SJCRH30 (cell line): ENCODE measurements around the gene PHYHIPL. TPM values are rescaled to one million over a fixed set of nuclear protein-coding genes. Genes with fewer than 3 reads are reported as not detected.
A peak's percentile ranks its signal among the peaks of the same experiment; 100 is the strongest.

Experiments
- DNase-seq, 2 experiments: peaks; one replicate each; pipeline ENCODE4 v3.0.0-alpha.2; 2015 to 2020
- H3K27ac ChIP-seq: fragments of 250-450 bp; sonication (Bioruptor Pico); 2 replicates; pipeline ENCODE4 v1.5.1; 2020; ENCODE audit warnings: mild to moderate bottlenecking, moderate library complexity
- H3K27me3 ChIP-seq: fragments of 250-450 bp; sonication (Bioruptor Pico); 2 replicates; pipeline ENCODE4 v1.5.1; 2020; ENCODE audit warnings: mild to moderate bottlenecking, moderate library complexity
- H3K36me3 ChIP-seq: fragments of 250-450 bp; sonication (Bioruptor Pico); 2 replicates; pipeline ENCODE4 v1.5.1; 2020; ENCODE audit warnings: mild to moderate bottlenecking, moderate library complexity
- H3K4me1 ChIP-seq: fragments of 250-450 bp; sonication (Bioruptor Pico); 2 replicates; pipeline ENCODE4 v1.5.1; 2020; ENCODE audit warnings: mild to moderate bottlenecking, moderate library complexity
- H3K4me3 ChIP-seq: fragments of 250-450 bp; sonication (Bioruptor Pico); 2 replicates; pipeline ENCODE4 v1.5.1; 2020; ENCODE audit warnings: mild to moderate bottlenecking, moderate library complexity
- H3K9me3 ChIP-seq: fragments of 250-450 bp; sonication (Bioruptor Pico); replicated peaks from 2 replicates; pipeline ENCODE4 v1.5.1; 2020; ENCODE audit warnings: mild to moderate bottlenecking, moderate library complexity
- total RNA-seq: library from RNA; depleted of rRNA; stranded (reverse); fragments of >200 nt; shearing (Covaris generic); gene quantifications from 2 replicates; pipeline ENCODE4 v1.2.3, GENCODE V29; 2014; rRNA removed

PHYHIPL gene
- total RNA-seq, 1 experiment from 2014 or later = 0.04 TPM

- Histone ChIP-seq H3K36me3 (no peaks in the 10 kb centered on the region), H3K9me3 (no peaks in the 10 kb centered on the region), H3K4me1 (no peaks in the 10 kb centered on the region), H3K4me3 (no peak overlapping the region), H3K27me3 (no peaks in the 10 kb centered on the region), H3K27ac (no peak overlapping the region)
- DNase-seq = no peak
Observed at GRCh38 chr10:59284118-59284975, 107.9 kb downstream of the PHYHIPL start.

DNA sequence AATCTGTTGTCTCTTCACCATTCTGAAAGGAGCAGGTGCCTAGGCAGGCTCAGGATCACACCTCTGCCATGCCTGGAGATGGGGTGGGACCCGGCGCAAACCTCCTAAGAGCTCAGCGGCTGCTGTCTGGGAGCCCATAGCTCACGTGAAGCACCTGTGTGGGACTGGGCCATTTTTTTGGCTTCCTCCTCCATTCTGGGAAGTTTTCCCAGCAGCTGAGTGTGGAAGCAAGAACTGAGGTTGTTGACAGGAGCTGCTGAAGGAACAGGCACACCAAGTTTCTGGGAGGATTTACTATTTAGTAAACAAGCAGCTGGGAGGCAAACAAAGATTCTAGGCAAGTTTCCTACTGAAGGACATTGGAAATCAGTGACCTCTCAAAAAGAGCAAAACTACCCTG is 108.6 kb downstream of the PHYHIPL start:
- Histone ChIP-seq H3K4me1 (no peaks in the 10 kb centered on the region), H3K36me3 (no peaks in the 10 kb centered on the region), H3K9me3 (no peaks in the 10 kb centered on the region), H3K27me3 (no peaks in the 10 kb centered on the region), H3K27ac (no peak overlapping the region), H3K4me3 (no peak overlapping the region)
- no peak for DNase-seq

- H3K27ac ChIP-seq = no peak overlapping the region
- H3K4me3 ChIP-seq = no peak overlapping the region
- no peaks in the 10 kb centered on the region for H3K27me3 ChIP-seq
- no peaks in the 10 kb centered on the region for H3K36me3 ChIP-seq
- DNase-seq = no peak
- H3K9me3 ChIP-seq = no peaks in the 10 kb centered on the region
- H3K4me1 ChIP-seq = no peaks in the 10 kb centered on the region
Observed at GRCh38 chr10:59285848-59286247, 109.4 kb downstream of the PHYHIPL start.

- no peaks in the 10 kb centered on the region for H3K27me3 ChIP-seq
- peak in 1 of 2 experiments; percentile 15 for DNase-seq
- H3K36me3 ChIP-seq = no peaks in the 10 kb centered on the region
- no peaks in the 10 kb centered on the region for H3K4me1 ChIP-seq
- H3K4me3 ChIP-seq = no peak overlapping the region
- H3K9me3 ChIP-seq = no peaks in the 10 kb centered on the region
- H3K27ac ChIP-seq = no peak overlapping the region
Observed at GRCh38 chr10:59287587-59288255, 111.3 kb downstream of the PHYHIPL start.

DNA sequence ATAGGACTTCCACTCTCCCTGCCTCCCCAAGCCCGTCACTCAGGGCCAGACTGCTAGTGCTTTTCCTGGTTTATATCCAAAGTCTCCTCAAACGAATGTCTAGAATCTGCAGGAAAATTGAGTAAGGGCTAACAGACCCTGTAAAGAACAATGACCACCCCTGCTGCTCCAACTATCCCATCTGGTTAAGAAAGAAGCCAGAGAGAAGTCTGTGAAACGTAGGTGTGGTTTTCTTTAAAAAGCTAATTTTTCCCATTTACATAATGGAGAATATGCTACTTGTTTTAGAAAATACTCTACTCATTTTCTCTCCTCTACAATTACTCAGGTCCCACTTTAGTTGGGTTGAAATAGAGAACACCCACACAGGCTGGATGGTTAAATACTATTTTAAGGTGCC is 113.4 kb downstream of the PHYHIPL start:
- H3K27ac ChIP-seq = no peak overlapping the region
- no peaks in the 10 kb centered on the region for H3K4me1 ChIP-seq
- H3K27me3 ChIP-seq = no peaks in the 10 kb centered on the region
- H3K4me3 ChIP-seq = no peak overlapping the region
- no peak for DNase-seq
- H3K36me3 ChIP-seq = no peaks in the 10 kb centered on the region
- no peaks in the 10 kb centered on the region for H3K9me3 ChIP-seq

DNA sequence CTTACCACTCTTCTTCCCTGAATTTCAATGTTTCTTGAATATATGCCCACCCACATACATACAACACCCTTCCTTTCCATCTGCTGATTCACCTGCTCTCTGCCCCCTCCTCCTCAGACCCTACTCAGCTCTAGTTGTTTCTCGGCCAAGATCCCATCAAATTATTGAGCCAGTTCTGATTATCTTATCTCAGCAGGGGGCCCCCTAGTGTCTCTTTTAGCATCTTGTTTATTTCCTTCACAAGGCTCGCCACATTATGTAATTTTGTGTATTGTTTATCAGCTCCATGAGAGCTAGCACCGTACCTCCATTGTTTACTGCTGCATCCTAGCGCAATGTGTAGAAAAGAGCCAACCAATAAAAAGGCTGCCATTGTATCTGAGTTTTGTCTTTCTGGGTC is 114.0 kb downstream of the PHYHIPL start:
- DNase-seq = peak in 1 of 2 experiments; percentile 4
- H3K27ac ChIP-seq = no peak overlapping the region
- H3K9me3 ChIP-seq = no peaks in the 10 kb centered on the region
- H3K36me3 ChIP-seq = no peaks in the 10 kb centered on the region
- no peaks in the 10 kb centered on the region for H3K4me1 ChIP-seq
- H3K27me3 ChIP-seq = no peaks in the 10 kb centered on the region
- no peak overlapping the region for H3K4me3 ChIP-seq

Other genes with a start within 250 kb of the PHYHIPL start
- 0.91 and 1.1 TPM in 2 replicates for gene FAM13C, start 185.9 kb downstream of the PHYHIPL start, total RNA-seq